Endodermal cell (in vitro differentiated cells): ENCODE results near the gene RBM17. TPM values are rescaled to one million over a fixed set of nuclear protein-coding genes. Genes with fewer than 3 reads are reported as not detected.

Experiments used
- DNase-seq: peaks from one replicate; pipeline ENCODE4 v3.0.0-alpha.2; 2017
- H3K27ac ChIP-seq: 2 replicates; pipeline ENCODE4 v1.5.1; 2013; ENCODE audit warnings: mild to moderate bottlenecking, low read depth, low read length, moderate library complexity
- H3K27me3 ChIP-seq: 2 replicates; pipeline ENCODE4 v1.6.1; 2013; ENCODE audit warnings: mild to moderate bottlenecking, low read length, moderate library complexity; ENCODE audit not compliant: insufficient read depth, control insufficient read depth, poor library complexity, severe bottlenecking
- H3K36me3 ChIP-seq: 2 replicates; pipeline ENCODE4 v1.7.0; 2013; ENCODE audit warnings: mild to moderate bottlenecking, low read length, moderate library complexity; ENCODE audit not compliant: control insufficient read depth, insufficient read depth
- H3K4me1 ChIP-seq: one replicate; pipeline ENCODE4 v1.7.0; 2013; ENCODE audit warnings: low read length; ENCODE audit not compliant: control insufficient read depth, insufficient read depth
- H3K4me3 ChIP-seq: 2 replicates; pipeline ENCODE4 v1.5.1; 2013; ENCODE audit warnings: mild to moderate bottlenecking, low read length, moderate library complexity
- H3K9ac ChIP-seq: 2 replicates; pipeline ENCODE4 v1.6.1; 2013; ENCODE audit warnings: mild to moderate bottlenecking, low read length, moderate library complexity; ENCODE audit not compliant: poor library complexity, severe bottlenecking; ENCODE audit errors: extremely low read depth
- H3K9me3 ChIP-seq: 2 replicates; pipeline ENCODE4 v1.6.1; 2013; ENCODE audit warnings: mild to moderate bottlenecking, low read length, moderate library complexity; ENCODE audit not compliant: control insufficient read depth
- H3K27ac Mint-ChIP-seq: 2 replicates; pipeline ENCODE4 v1.8.0; 2020; ENCODE audit warnings: mixed read lengths
- H3K27me3 Mint-ChIP-seq: 2 replicates; pipeline ENCODE4 v1.8.0; 2021; ENCODE audit warnings: mild to moderate bottlenecking, mixed read lengths; ENCODE audit not compliant: insufficient read depth
- H3K36me3 Mint-ChIP-seq: 2 replicates; pipeline ENCODE4 v1.8.0; 2020; ENCODE audit warnings: low read depth, mixed read lengths
- H3K4me1 Mint-ChIP-seq: 2 replicates; pipeline ENCODE4 v1.8.0; 2020; ENCODE audit warnings: mixed read lengths
- H3K4me3 Mint-ChIP-seq: 2 replicates; pipeline ENCODE4 v1.8.0; 2020; ENCODE audit warnings: mild to moderate bottlenecking, moderate library complexity, mixed read lengths
- H3K9me3 Mint-ChIP-seq: 2 replicates; pipeline ENCODE4 v1.8.0; 2020; ENCODE audit warnings: mild to moderate bottlenecking, mixed read lengths
- WGBS, 2 experiments: methylation state at CpG; one replicate each; pipeline versions ENCODE4 v1.1.5 to v1.1.7; 2013; ENCODE audit warnings: missing lambda C conversion rate in 2 of 2, mixed read lengths in 1 of 2; ENCODE audit not compliant: insufficient coverage in 1 of 2, insufficient read length in 1 of 2; 5-methylcytosine and 5-hydroxymethylcytosine counted together
- total RNA-seq, 2 donors: library from RNA; stranded (reverse); fragmentation: NEBNext Ultra II Directional in 1 of 2; extraction: Animal tissue kit (Norgen Biotek cat#: 25700) in 1 of 2; gene quantifications; 2 replicates in 1 of 2; 3 replicates in 1 of 2; pipeline ENCODE4 v1.2.1, GENCODE V29; 2021
- TF ChIP-seq, protein P1 (sequence below): fragments of 200-600 bp; sonication (generic); conservative IDR thresholded peaks from 2 replicates; pipeline ENCODE4 v1.5.0; 2021; ENCODE audit warnings: antibody characterized with exemption, mild to moderate bottlenecking

Gene RBM17
- total RNA-seq, 2 donors from 2014 or later: 123 to 139 TPM

DNA sequence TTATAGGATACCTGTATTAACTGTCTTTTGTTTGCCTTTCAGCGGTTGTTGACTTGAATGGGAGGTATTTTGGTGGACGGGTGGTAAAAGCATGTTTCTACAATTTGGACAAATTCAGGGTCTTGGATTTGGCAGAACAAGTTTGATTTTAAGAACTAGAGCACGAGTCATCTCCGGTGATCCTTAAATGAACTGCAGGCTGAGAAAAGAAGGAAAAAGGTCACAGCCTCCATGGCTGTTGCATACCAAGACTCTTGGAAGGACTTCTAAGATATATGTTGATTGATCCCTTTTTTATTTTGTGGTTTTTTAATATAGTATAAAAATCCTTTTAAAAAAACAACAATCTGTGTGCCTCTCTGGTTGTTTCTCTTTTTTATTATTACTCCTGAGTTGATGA is 26.6 kb downstream of the RBM17 start:
- Mint-ChIP-seq H3K27me3 (no peaks in the 10 kb centered on the region), H3K4me3 (no peak overlapping the region), H3K4me1 (peaks cover 3% of the 10 kb centered on the region), H3K27ac (no peak overlapping the region), H3K36me3 (peaks cover 58% of the 10 kb centered on the region), H3K9me3 (no peaks in the 10 kb centered on the region)
- Histone ChIP-seq H3K9me3 (no peaks in the 10 kb centered on the region), H3K27ac (no peak overlapping the region), H3K4me1 (no peaks in the 10 kb centered on the region), H3K36me3 (peaks cover 66% of the 10 kb centered on the region), H3K9ac (no peak overlapping the region), H3K27me3 (no peaks in the 10 kb centered on the region), H3K4me3 (no peak overlapping the region)
- TF ChIP-seq, protein P1, sequence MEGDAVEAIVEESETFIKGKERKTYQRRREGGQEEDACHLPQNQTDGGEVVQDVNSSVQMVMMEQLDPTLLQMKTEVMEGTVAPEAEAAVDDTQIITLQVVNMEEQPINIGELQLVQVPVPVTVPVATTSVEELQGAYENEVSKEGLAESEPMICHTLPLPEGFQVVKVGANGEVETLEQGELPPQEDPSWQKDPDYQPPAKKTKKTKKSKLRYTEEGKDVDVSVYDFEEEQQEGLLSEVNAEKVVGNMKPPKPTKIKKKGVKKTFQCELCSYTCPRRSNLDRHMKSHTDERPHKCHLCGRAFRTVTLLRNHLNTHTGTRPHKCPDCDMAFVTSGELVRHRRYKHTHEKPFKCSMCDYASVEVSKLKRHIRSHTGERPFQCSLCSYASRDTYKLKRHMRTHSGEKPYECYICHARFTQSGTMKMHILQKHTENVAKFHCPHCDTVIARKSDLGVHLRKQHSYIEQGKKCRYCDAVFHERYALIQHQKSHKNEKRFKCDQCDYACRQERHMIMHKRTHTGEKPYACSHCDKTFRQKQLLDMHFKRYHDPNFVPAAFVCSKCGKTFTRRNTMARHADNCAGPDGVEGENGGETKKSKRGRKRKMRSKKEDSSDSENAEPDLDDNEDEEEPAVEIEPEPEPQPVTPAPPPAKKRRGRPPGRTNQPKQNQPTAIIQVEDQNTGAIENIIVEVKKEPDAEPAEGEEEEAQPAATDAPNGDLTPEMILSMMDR: no peak
- WGBS, 2 experiments: 99 to 100% methylated on average over 4 of the region's 4 CpGs
- DNase-seq: no peak

- H3K4me3 ChIP-seq: no peak overlapping the region
- Mint-ChIP-seq H3K4me1 (peaks cover 4% of the 10 kb centered on the region), H3K36me3 (peaks cover 53% of the 10 kb centered on the region), H3K4me3 (no peak overlapping the region), H3K27ac (no peak overlapping the region), H3K27me3 (no peaks in the 10 kb centered on the region), H3K9me3 (no peaks in the 10 kb centered on the region)
- H3K36me3 ChIP-seq: peaks cover 62% of the 10 kb centered on the region
- WGBS, 2 experiments: 81 to 95% methylated on average over 3 of the region's 3 CpGs
- H3K4me1 ChIP-seq: no peaks in the 10 kb centered on the region
- no peak overlapping the region for H3K27ac ChIP-seq
- DNase-seq: no peak
- H3K9ac ChIP-seq: no peak overlapping the region
- TF ChIP-seq, protein P1: no peak
- H3K27me3 ChIP-seq: no peaks in the 10 kb centered on the region
- H3K9me3 ChIP-seq: no peaks in the 10 kb centered on the region
Measured at GRCh38 chr10:6115824-6116350, 27.1 kb downstream of the RBM17 start.

- 100% methylated on average over 1 of the region's 1 CpG for WGBS, 2 experiments
- Mint-ChIP-seq H3K36me3 (peaks cover 47% of the 10 kb centered on the region), H3K4me3 (no peak overlapping the region), H3K27me3 (no peaks in the 10 kb centered on the region), H3K4me1 (peaks cover 7% of the 10 kb centered on the region), H3K27ac (no peak overlapping the region), H3K9me3 (no peaks in the 10 kb centered on the region)
- Histone ChIP-seq H3K4me3 (no peak overlapping the region), H3K27ac (no peak overlapping the region), H3K4me1 (no peaks in the 10 kb centered on the region), H3K9me3 (no peaks in the 10 kb centered on the region), H3K9ac (no peak overlapping the region), H3K27me3 (no peaks in the 10 kb centered on the region), H3K36me3 (peaks cover 52% of the 10 kb centered on the region)
- TF ChIP-seq, protein P1: no peak
- no peak for DNase-seq
Measured at GRCh38 chr10:6116806-6117205, 28.0 kb downstream of the RBM17 start.
